DND-41 (cell line): Measurements from ENCODE around the gene HNRNPD.
"Not testable (repeated sequence)": the region's sequence is repeated elsewhere in the genome, so short reads cannot be mapped to it uniquely, and the experiment has no call there.

Experiments used
- ATAC-seq: fragments of 200-7000 bp; cut with Tn5 transposase; 3 replicates; pipeline ENCODE4 v1.9.1; 2021; ENCODE audit warnings: low read depth; ENCODE audit not compliant: insufficient read depth
- DNase-seq: peaks from one replicate; pipeline ENCODE4 v3.0.0-alpha.2; 2020
- H2AFZ ChIP-seq: 2 replicates; pipeline ENCODE4 v1.6.0; 2012; ENCODE audit warnings: low read depth, low read length
- H3K27ac ChIP-seq: 2 replicates; pipeline ENCODE4 v1.5.1; 2012; ENCODE audit warnings: low read length, inconsistent platforms
- H3K27me3 ChIP-seq: fragments of 200-600 bp; sonication (generic); 2 replicates; pipeline ENCODE4 v1.6.0; 2012; ENCODE audit warnings: low read length, mild to moderate bottlenecking, inconsistent platforms; ENCODE audit not compliant: insufficient read depth, poor library complexity
- H3K36me3 ChIP-seq: 2 replicates; pipeline ENCODE4 v1.5.1; 2012; ENCODE audit warnings: low read length, inconsistent platforms; ENCODE audit not compliant: insufficient read depth
- H3K4me1 ChIP-seq: 2 replicates; pipeline ENCODE4 v1.5.1; 2012; ENCODE audit warnings: mild to moderate bottlenecking, low read length; ENCODE audit not compliant: insufficient read depth
- H3K4me2 ChIP-seq: 2 replicates; pipeline ENCODE4 v1.6.0; 2012; ENCODE audit warnings: mild to moderate bottlenecking, moderate library complexity, low read length, inconsistent platforms; ENCODE audit not compliant: insufficient read depth
- H3K4me3 ChIP-seq, 2 experiments: fragments of 200-600 bp in 1 of 2; shearing (Covaris generic) in 1 of 2; 2 replicates each; pipeline ENCODE4 v1.5.1; 2012 to 2016; ENCODE audit warnings: inconsistent platforms in 2 of 2, low read length in 2 of 2, mild to moderate bottlenecking in 2 of 2, low read depth in 1 of 2, moderate library complexity in 1 of 2
- H3K79me2 ChIP-seq: 2 replicates; pipeline ENCODE4 v1.6.0; 2012; ENCODE audit warnings: low read length, inconsistent platforms; ENCODE audit not compliant: insufficient read depth
- H3K9ac ChIP-seq: 2 replicates; pipeline ENCODE4 v1.6.0; 2012; ENCODE audit warnings: low read depth, mild to moderate bottlenecking, inconsistent platforms, low read length, moderate library complexity
- H3K9me3 ChIP-seq: 2 replicates; pipeline ENCODE4 v1.5.1; 2012; ENCODE audit warnings: low read length, moderate library complexity, mild to moderate bottlenecking, inconsistent platforms; ENCODE audit not compliant: insufficient read depth, severe bottlenecking
- H4K20me1 ChIP-seq: 2 replicates; pipeline ENCODE4 v1.6.0; 2012; ENCODE audit warnings: low read length; ENCODE audit not compliant: insufficient read depth
- CTCF ChIP-seq: IDR thresholded peaks from 2 replicates; pipeline ENCODE4 v1.5.1; 2012; ENCODE audit warnings: borderline replicate concordance, low read length, moderate library complexity, mild to moderate bottlenecking; ENCODE audit not compliant: poor library complexity, severe bottlenecking; ENCODE audit errors: extremely low read depth
- EZH2 ChIP-seq: IDR thresholded peaks from 3 replicates; pipeline ENCODE4 v1.6.1; 2012; ENCODE audit warnings: borderline replicate concordance, low read depth, mild to moderate bottlenecking, moderate library complexity, low read length, inconsistent platforms; ENCODE audit not compliant: severe bottlenecking

The HNRNPD gene

GRCh38 chr4:82335043-82335442 lies 38.7 kb downstream of the HNRNPD start:
- H3K4me3 ChIP-seq: no peak overlapping the region
- TF ChIP-seq CTCF: no peak
- TF ChIP-seq EZH2: no peak
- no peaks in the 10 kb centered on the region for H3K9me3 ChIP-seq
- H3K4me1 ChIP-seq: no peaks in the 10 kb centered on the region
- no peak for DNase-seq
- no peaks in the 10 kb centered on the region for H3K27me3 ChIP-seq
- no peak for ATAC-seq
- H3K36me3 ChIP-seq: no peaks in the 10 kb centered on the region
- no peak overlapping the region for H2AFZ ChIP-seq
- no peak overlapping the region for H3K27ac ChIP-seq
- H3K79me2 ChIP-seq: no peaks in the 10 kb centered on the region
- no peaks in the 10 kb centered on the region for H4K20me1 ChIP-seq
- no peak overlapping the region for H3K4me2 ChIP-seq
- no peak overlapping the region for H3K9ac ChIP-seq

- ATAC-seq, H3K4me2 ChIP-seq, H3K79me2 ChIP-seq, H3K27ac ChIP-seq, H3K4me1 ChIP-seq, H3K36me3 ChIP-seq, H2AFZ ChIP-seq, H3K27me3 ChIP-seq, H3K9me3 ChIP-seq, DNase-seq, H3K9ac ChIP-seq, H3K4me3 ChIP-seq, H4K20me1 ChIP-seq: not testable (repeated sequence)
Observed at GRCh38 chr4:82333641-82334040, 40.1 kb downstream of the HNRNPD start.

GRCh38 chr4:82331814-82332213 lies 42.0 kb downstream of the HNRNPD start:
- H4K20me1 ChIP-seq: no peaks in the 10 kb centered on the region
- DNase-seq (no peak), ATAC-seq (no peak)
- no peak overlapping the region for H3K4me3 ChIP-seq
- no peak overlapping the region for H3K27ac ChIP-seq
- H3K27me3 ChIP-seq: no peaks in the 10 kb centered on the region
- H3K36me3 ChIP-seq: no peaks in the 10 kb centered on the region
- H2AFZ ChIP-seq: no peak overlapping the region
- H3K4me2 ChIP-seq: no peak overlapping the region
- H3K9me3 ChIP-seq: no peaks in the 10 kb centered on the region
- H3K9ac ChIP-seq: no peak overlapping the region
- H3K79me2 ChIP-seq: no peaks in the 10 kb centered on the region
- H3K4me1 ChIP-seq: no peaks in the 10 kb centered on the region
- TF ChIP-seq EZH2 (no peak), CTCF (no peak)

GRCh38 chr4:82320351-82320750 lies 53.4 kb downstream of the HNRNPD start:
- Histone ChIP-seq H3K27me3 (no peaks in the 10 kb centered on the region), H3K4me2 (no peak overlapping the region), H3K4me3 (no peak overlapping the region), H3K4me1 (no peaks in the 10 kb centered on the region), H4K20me1 (no peaks in the 10 kb centered on the region), H3K36me3 (no peaks in the 10 kb centered on the region), H3K9me3 (no peaks in the 10 kb centered on the region), H3K9ac (no peak overlapping the region), H2AFZ (no peak overlapping the region), H3K27ac (no peak overlapping the region), H3K79me2 (no peaks in the 10 kb centered on the region)
- no peak for ATAC-seq
- TF ChIP-seq EZH2: no peak
- no peak for TF ChIP-seq CTCF
- DNase-seq: no peak

- DNase-seq, H3K36me3 ChIP-seq, H2AFZ ChIP-seq, H3K4me3 ChIP-seq, H3K4me1 ChIP-seq, H3K9ac ChIP-seq, H3K79me2 ChIP-seq, H4K20me1 ChIP-seq, ATAC-seq, H3K27me3 ChIP-seq, H3K27ac ChIP-seq, H3K4me2 ChIP-seq, H3K9me3 ChIP-seq: not testable (repeated sequence)
Observed at GRCh38 chr4:82303063-82303462, 70.7 kb downstream of the HNRNPD start.
